ENCODE results near the gene ATAD2B. TPM values are rescaled to one million over a fixed set of nuclear protein-coding genes. Genes with fewer than 3 reads are reported as not detected.

ATAD2B gene
- total and polyA plus RNA-seq, 2 of the 4 experiments (the other 2 are of a cell fraction) = 1.5 to 5.0 TPM

GRCh38 chr2:23926290-23926749 lies 603 bp downstream of the ATAD2B start:
- Histone ChIP-seq H2BK20ac (ENCODE audit: low read depth, low read length) (no peak overlapping the region), H3K9ac (ENCODE audit: low read depth, low read length) (peak overlapping the region; percentile 91), H2AK5ac (ENCODE audit: low read depth, low read length) (no peak overlapping the region), H3K4me2 (ENCODE audit: low read depth, low read length) (peak overlapping the region; percentile 71), H2BK5ac (ENCODE audit: low read depth, low read length, poor library complexity, severe bottlenecking) (peak overlapping the region; percentile 90), H2AK9ac (replicated peaks; ENCODE audit: low read depth, low read length, poor library complexity) (peak overlapping the region; percentile 91), H3K27ac (ENCODE audit: insufficient read depth, low read length) (peak overlapping the region; percentile 96), H3K4ac (ENCODE audit: low read depth, low read length) (peak overlapping the region; percentile 93), H3K23ac (ENCODE audit: low read depth, low read length) (peak overlapping the region; percentile 97), H3K79me1 (ENCODE audit: low read depth in 1 of 2, low read length in 2 of 2) (peaks cover 8 to 47% of the 10 kb centered on the region in 2 experiments), H3K27me3 (ENCODE audit: control insufficient read depth, insufficient read depth, low read length) (no peaks in the 10 kb centered on the region), H4K20me1 (ENCODE audit: insufficient read depth, low read length) (peaks cover 8% of the 10 kb centered on the region; the same call in 1 of the 2 replicates), H4K8ac (ENCODE audit: low read depth in 2 of 2, low read length in 2 of 2) (peak overlapping the region; percentile 68 to 90; a peak in 2 of 4 replicates), H3K9me3 (ENCODE audit: control insufficient read depth, insufficient read depth, low read length) (no peaks in the 10 kb centered on the region), H3K36me3 (ENCODE audit: control insufficient read depth, insufficient read depth, low read length) (no peaks in the 10 kb centered on the region), H2AFZ (replicated peaks; ENCODE audit: low read length, poor library complexity) (peak overlapping the region; percentile 100), H3K14ac (replicated peaks; ENCODE audit: low read depth, low read length) (peak overlapping the region; percentile 80), H3K56ac (ENCODE audit: extremely low read depth, insufficient read depth, low read length) (peak overlapping the region; percentile 90; the same call in 1 of the 2 replicates), H4K91ac (ENCODE audit: insufficient read depth, low read depth, low read length) (peak overlapping the region; percentile 75), H4K5ac (ENCODE audit: low read depth, low read length) (no peak overlapping the region), H2BK120ac (ENCODE audit: low read depth, low read length) (peak overlapping the region; percentile 76), H2BK15ac (ENCODE audit: low read depth, low read length) (0 out of 3 replicates have a peak overlapping the region, but pooled peaks have one; percentile 26), H3K4me3 (ENCODE audit: insufficient read depth, low read depth, low read length) (peak overlapping the region; percentile 88), H3K18ac (ENCODE audit: low read depth, low read length) (peak overlapping the region; percentile 26), H3K4me1 (ENCODE audit: control insufficient read depth, insufficient read depth, low read length) (no peaks in the 10 kb centered on the region; the same call in 1 of the 2 replicates), H3K9me1 (ENCODE audit: insufficient read depth, low read length) (peaks cover 6% of the 10 kb centered on the region; the same call in 1 of the 2 replicates)
- ATAC-seq (ENCODE audit: low read depth) (peak; percentile 35), DNase-seq (no peak)
- 0% methylated on average over 10 of the region's 39 CpGs; no CpG with 5 or more reads in 1 of the 2 experiments for WGBS, 2 experiments (ENCODE audit: extremely low coverage in 2 of 2, insufficient read length in 1 of 2)
- ChIA-PET CTCF (interaction anchor here (0.5 to 1.8 kb wide), 17 partner anchors 14 to 738 kb away, joined by 3 to 6 read pairs (median 4); no protein-coding TSS in a partner anchor), POLR2A (ENCODE audit: unreplicated experiment) (interaction anchor here (0.6 to 1.1 kb wide), 2 partner anchors 14 to 954 kb away, joined by 3 to 4 read pairs; partner anchors contain the start of gene UBXN2A)
- intact Hi-C loops (cut with micrococcal nuclease) = loop anchor here (2.0 to 10.0 kb wide), 3 partner anchors 88 to 428 kb away; no protein-coding TSS in a partner anchor
- no TSS peak for BruUV-seq (replicated peaks)
- dilution Hi-C loops (cut with HindIII; ENCODE audit: low sequenced_read_pairs, unreplicated experiment) = no loop called here
- in situ Hi-C loops (cut with MboI; ENCODE audit: low sequenced_read_pairs) = no loop called here
- TF ChIP-seq MXI1 (IDR thresholded peaks at IDR 0.05; ENCODE audit: borderline replicate concordance, low read depth, low read length) = no peak; the same call in 1 of the 2 replicates
- no peak for TF ChIP-seq CEBPB (IDR thresholded peaks at IDR 0.05; ENCODE audit: low read depth, low read length)
- no peak for TF ChIP-seq MAFK (IDR thresholded peaks at IDR 0.05; ENCODE audit: low read depth, low read length)
- TF ChIP-seq CHD1 (IDR thresholded peaks at IDR 0.05; ENCODE audit: low read depth, low read length) = no peak
